Upper lobe of right lung (tissue), 1 donor: ENCODE data around the gene GAS2L1. TPM values are rescaled to one million over a fixed set of nuclear protein-coding genes. Genes with fewer than 3 reads are reported as not detected.

Source experiments
- ATAC-seq: fragments of 200-7000 bp; cut with Tn5 transposase; one replicate; pipeline ENCODE4 v1.9.1; 2020; ENCODE audit warnings: mild to moderate bottlenecking, moderate library complexity
- DNase-seq: peaks from one replicate; pipeline ENCODE4 v3.0.0-alpha.2; 2020
- H3K27ac ChIP-seq: fragments of 200-600 bp; one replicate; pipeline ENCODE4 v1.8.0; 2022
- H3K27me3 ChIP-seq: fragments of 200-600 bp; one replicate; pipeline ENCODE4 v1.8.0; 2022; ENCODE audit warnings: mild to moderate bottlenecking
- H3K36me3 ChIP-seq: fragments of 200-600 bp; one replicate; pipeline ENCODE4 v1.8.0; 2022
- H3K4me1 ChIP-seq: fragments of 200-600 bp; one replicate; pipeline ENCODE4 v1.8.0; 2022
- H3K4me3 ChIP-seq: fragments of 200-600 bp; one replicate; pipeline ENCODE4 v1.8.0; 2022; ENCODE audit warnings: mild to moderate bottlenecking
- H3K9me3 ChIP-seq: fragments of 200-600 bp; one replicate; pipeline ENCODE4 v1.8.0; 2022
- intact Hi-C: fragments of 100-400 bp; cut with DNase I; formaldehyde crosslinking; loops from one replicate; pipeline ENCODE4 v1.11.0; 2022
- total RNA-seq: library from RNA; stranded (reverse); fragmentation: NEBNext Ultra II Directional; extraction: Animal tissue kit (Norgen Biotek cat#: 25700); gene quantifications from one replicate; pipeline ENCODE4 v1.2.1, GENCODE V29; 2021
- TF ChIP-seq, protein P1 (sequence below): fragments of 200-600 bp; IDR thresholded peaks from one replicate; pipeline ENCODE4 v1.8.0; 2022; ENCODE audit warnings: antibody characterized with exemption
- donor health status: DM: no; HTN: yes; CAD: no; lungs with severe emphysema.

Gene GAS2L1
- total RNA-seq, 1 donor from 2014 or later: 27.2 TPM

DNA sequence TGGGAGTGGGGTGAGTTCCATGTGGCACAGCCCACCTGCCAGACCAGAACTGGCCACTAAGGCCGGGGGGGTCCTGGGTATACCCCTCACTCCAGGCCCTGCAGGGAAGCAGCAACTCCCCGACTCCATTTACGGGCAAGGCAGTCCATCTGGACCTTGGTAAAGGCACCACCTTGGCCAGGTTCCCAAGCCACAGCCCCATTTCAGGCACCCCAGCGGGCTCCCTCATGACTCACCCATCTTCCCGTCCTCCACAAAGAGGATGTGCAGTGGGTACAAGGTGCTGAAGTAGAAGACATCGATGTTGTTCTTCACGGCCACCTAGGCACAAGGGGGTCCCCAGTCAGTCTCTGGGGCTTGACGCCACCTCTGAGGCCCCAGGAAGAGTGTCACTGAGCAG is 24.8 kb downstream of the GAS2L1 start:
- no peaks in the 10 kb centered on the region for H3K9me3 ChIP-seq
- H3K27ac ChIP-seq: no peak overlapping the region
- ATAC-seq (no peak), DNase-seq (no peak)
- H3K27me3 ChIP-seq: no peaks in the 10 kb centered on the region
- no peaks in the 10 kb centered on the region for H3K4me1 ChIP-seq
- TF ChIP-seq, protein P1, sequence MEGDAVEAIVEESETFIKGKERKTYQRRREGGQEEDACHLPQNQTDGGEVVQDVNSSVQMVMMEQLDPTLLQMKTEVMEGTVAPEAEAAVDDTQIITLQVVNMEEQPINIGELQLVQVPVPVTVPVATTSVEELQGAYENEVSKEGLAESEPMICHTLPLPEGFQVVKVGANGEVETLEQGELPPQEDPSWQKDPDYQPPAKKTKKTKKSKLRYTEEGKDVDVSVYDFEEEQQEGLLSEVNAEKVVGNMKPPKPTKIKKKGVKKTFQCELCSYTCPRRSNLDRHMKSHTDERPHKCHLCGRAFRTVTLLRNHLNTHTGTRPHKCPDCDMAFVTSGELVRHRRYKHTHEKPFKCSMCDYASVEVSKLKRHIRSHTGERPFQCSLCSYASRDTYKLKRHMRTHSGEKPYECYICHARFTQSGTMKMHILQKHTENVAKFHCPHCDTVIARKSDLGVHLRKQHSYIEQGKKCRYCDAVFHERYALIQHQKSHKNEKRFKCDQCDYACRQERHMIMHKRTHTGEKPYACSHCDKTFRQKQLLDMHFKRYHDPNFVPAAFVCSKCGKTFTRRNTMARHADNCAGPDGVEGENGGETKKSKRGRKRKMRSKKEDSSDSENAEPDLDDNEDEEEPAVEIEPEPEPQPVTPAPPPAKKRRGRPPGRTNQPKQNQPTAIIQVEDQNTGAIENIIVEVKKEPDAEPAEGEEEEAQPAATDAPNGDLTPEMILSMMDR: no peak
- peaks cover 91% of the 10 kb centered on the region for H3K36me3 ChIP-seq
- intact Hi-C loops: no loop called here
- no peak overlapping the region for H3K4me3 ChIP-seq

DNA sequence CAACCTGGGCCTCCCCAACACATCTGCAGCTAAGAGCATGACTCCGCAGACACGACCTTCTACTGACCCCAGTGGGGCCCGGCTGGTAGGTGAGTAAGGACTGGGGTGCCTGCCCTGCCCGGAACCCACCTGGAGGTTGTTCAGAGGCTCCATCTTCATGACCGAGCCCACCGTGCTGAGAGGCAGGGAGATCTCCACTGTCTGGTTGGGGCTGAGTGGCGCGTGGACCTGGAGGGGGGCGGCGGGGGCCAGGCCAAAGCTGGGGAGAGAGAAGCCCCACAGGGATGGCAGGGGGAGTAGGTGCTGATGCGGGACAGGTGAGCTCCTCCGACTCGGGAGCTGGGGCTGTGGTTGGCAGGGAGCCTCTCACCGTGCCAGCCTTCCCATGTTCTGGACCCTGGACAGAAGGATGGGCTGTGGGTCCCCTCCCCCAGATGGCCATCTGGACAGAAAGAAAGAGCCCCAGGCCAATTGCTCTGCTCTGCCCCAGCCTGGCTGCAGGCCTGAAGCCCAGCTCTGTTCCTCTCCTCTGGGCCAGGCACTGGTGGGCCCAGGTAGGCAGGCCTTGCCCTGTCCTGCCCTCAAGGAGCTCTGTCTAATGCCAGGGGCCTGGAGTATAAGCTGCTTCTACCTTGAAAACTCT is 25.3 kb downstream of the GAS2L1 start:
- Histone ChIP-seq H3K9me3 (no peaks in the 10 kb centered on the region), H3K4me3 (no peak overlapping the region), H3K36me3 (peaks cover 91% of the 10 kb centered on the region), H3K27me3 (no peaks in the 10 kb centered on the region), H3K27ac (no peak overlapping the region), H3K4me1 (no peaks in the 10 kb centered on the region)
- ATAC-seq (no peak), DNase-seq (no peak)
- intact Hi-C loops: no loop called here
- TF ChIP-seq, protein P1: no peak

DNA sequence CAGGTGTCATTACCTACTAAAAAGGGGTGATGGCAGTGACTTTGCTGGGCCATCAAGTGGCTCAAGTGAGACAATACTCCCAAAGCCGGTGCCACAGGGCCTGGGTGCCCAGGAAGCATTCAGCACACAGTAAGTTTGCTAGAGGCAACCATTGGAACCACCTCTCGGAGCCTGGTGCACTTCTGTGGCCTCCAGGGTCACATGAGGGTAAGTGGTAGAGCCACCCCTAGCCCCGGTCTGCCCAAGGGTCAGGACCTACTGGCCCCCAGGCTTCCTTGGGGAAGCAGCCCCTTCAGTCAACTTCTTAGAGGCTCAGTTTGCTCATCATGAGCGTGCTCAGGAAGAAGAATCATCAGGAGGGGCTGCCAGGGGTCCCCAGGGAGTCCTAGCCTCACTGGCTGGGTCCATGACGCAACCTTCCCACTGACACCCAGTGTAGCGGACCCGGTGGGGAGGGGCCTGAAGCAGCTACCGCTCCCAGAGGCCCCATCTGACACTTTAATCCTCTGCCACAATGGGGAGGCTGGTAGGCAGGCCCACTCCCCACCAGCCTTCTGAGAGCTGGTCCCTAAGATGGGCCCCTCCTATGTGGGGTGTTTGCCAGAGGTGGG is 26.5 kb downstream of the GAS2L1 start:
- Histone ChIP-seq H3K36me3 (peaks cover 93% of the 10 kb centered on the region), H3K27me3 (no peaks in the 10 kb centered on the region), H3K27ac (no peak overlapping the region), H3K9me3 (no peaks in the 10 kb centered on the region), H3K4me3 (no peak overlapping the region), H3K4me1 (no peaks in the 10 kb centered on the region)
- TF ChIP-seq, protein P1: no peak
- ATAC-seq: no peak
- intact Hi-C loops: no loop called here
- DNase-seq: no peak

- no peak for DNase-seq
These were observed 27.7 kb downstream of the GAS2L1 start for GRCh38 chr22:29334148-29334547.

GRCh38 chr22:29334696-29335344 is 28.4 kb downstream of the GAS2L1 start:
- ATAC-seq (no peak), DNase-seq (no peak)
- intact Hi-C loops: no loop called here
- Histone ChIP-seq H3K4me1 (no peaks in the 10 kb centered on the region), H3K9me3 (no peaks in the 10 kb centered on the region), H3K4me3 (no peak overlapping the region), H3K27me3 (no peaks in the 10 kb centered on the region), H3K36me3 (peaks cover 95% of the 10 kb centered on the region), H3K27ac (no peak overlapping the region)
- TF ChIP-seq, protein P1: no peak

More at GRCh38 chr22:29334148-29334547, 27.7 kb downstream of the GAS2L1 start:
- TF ChIP-seq, protein P1: no peak
- Histone ChIP-seq H3K9me3 (no peaks in the 10 kb centered on the region), H3K27me3 (no peaks in the 10 kb centered on the region), H3K4me1 (no peaks in the 10 kb centered on the region), H3K4me3 (no peak overlapping the region), H3K36me3 (peaks cover 94% of the 10 kb centered on the region), H3K27ac (no peak overlapping the region)
- ATAC-seq: no peak
- intact Hi-C loops: no loop called here
